ENCODE data around the gene HDAC11.

Gene HDAC11

GRCh38 chr3:13552857-13553652, 72.9 kb downstream of the HDAC11 start:
- DNase-seq: no peak
- no peaks in the 10 kb centered on the region for H3F3A ChIP-seq (ENCODE audit: insufficient read depth, low read length)
- no peak overlapping the region for H3K9ac ChIP-seq (ENCODE audit: low read length)
- H2AFZ ChIP-seq (ENCODE audit: low read length): no peak overlapping the region
- no peaks in the 10 kb centered on the region for H3K36me3 ChIP-seq (replicated peaks; ENCODE audit: insufficient read depth, low read length)
- TF ChIP-seq EZH2phosphoT487 (IDR thresholded peaks at IDR 0.05; ENCODE audit: low read length) (no peak), CTCF (IDR thresholded peaks at IDR 0.05; ENCODE audit: low read length) (no peak), EZH2 (optimal IDR thresholded peaks at IDR 0.05; ENCODE audit: low read depth, low read length) (no peak)
- no peak overlapping the region for H3K4me3 ChIP-seq (ENCODE audit: low read length)
- H3K4me1 ChIP-seq (ENCODE audit: low read length): no peaks in the 10 kb centered on the region
- peaks cover 87% of the 10 kb centered on the region for H3K27me3 ChIP-seq (replicated peaks; ENCODE audit: insufficient read depth, low read length)
- H3K27ac ChIP-seq (ENCODE audit: low read length): no peak overlapping the region
- H4K20me1 ChIP-seq (ENCODE audit: insufficient read depth, low read length): no peaks in the 10 kb centered on the region
- H3K9me3 ChIP-seq (replicated peaks; ENCODE audit: insufficient read depth, low read length): no peaks in the 10 kb centered on the region
- H3K9me2 ChIP-seq (replicated peaks; ENCODE audit: insufficient read depth, low read length): no peaks in the 10 kb centered on the region
- H3K79me2 ChIP-seq (ENCODE audit: low read length): no peaks in the 10 kb centered on the region
- H3K4me2 ChIP-seq (ENCODE audit: low read depth, low read length): no peak overlapping the region

GRCh38 chr3:13553686-13554085, 73.6 kb downstream of the HDAC11 start:
- no peak overlapping the region for H3K27ac ChIP-seq (ENCODE audit: low read length)
- H3K79me2 ChIP-seq (ENCODE audit: low read length): no peaks in the 10 kb centered on the region
- H4K20me1 ChIP-seq (ENCODE audit: insufficient read depth, low read length): no peaks in the 10 kb centered on the region
- H3K9me3 ChIP-seq (replicated peaks; ENCODE audit: insufficient read depth, low read length): no peaks in the 10 kb centered on the region
- H3F3A ChIP-seq (ENCODE audit: insufficient read depth, low read length): no peaks in the 10 kb centered on the region
- no peak overlapping the region for H2AFZ ChIP-seq (ENCODE audit: low read length)
- H3K4me3 ChIP-seq (ENCODE audit: low read length): no peak overlapping the region
- no peaks in the 10 kb centered on the region for H3K9me2 ChIP-seq (replicated peaks; ENCODE audit: insufficient read depth, low read length)
- TF ChIP-seq EZH2phosphoT487 (IDR thresholded peaks at IDR 0.05; ENCODE audit: low read length) (no peak), CTCF (IDR thresholded peaks at IDR 0.05; ENCODE audit: low read length) (no peak), EZH2 (optimal IDR thresholded peaks at IDR 0.05; ENCODE audit: low read depth, low read length) (no peak)
- no peak for DNase-seq
- H3K27me3 ChIP-seq (replicated peaks; ENCODE audit: insufficient read depth, low read length): peaks cover 83% of the 10 kb centered on the region
- H3K36me3 ChIP-seq (replicated peaks; ENCODE audit: insufficient read depth, low read length): no peaks in the 10 kb centered on the region
- H3K4me1 ChIP-seq (ENCODE audit: low read length): no peaks in the 10 kb centered on the region
- H3K9ac ChIP-seq (ENCODE audit: low read length): no peak overlapping the region
- no peak overlapping the region for H3K4me2 ChIP-seq (ENCODE audit: low read depth, low read length)

GRCh38 chr3:13555753-13556152, 75.6 kb downstream of the HDAC11 start:
- Histone ChIP-seq H3K27me3 (replicated peaks; ENCODE audit: insufficient read depth, low read length) (peaks cover 92% of the 10 kb centered on the region), H3K9me3 (replicated peaks; ENCODE audit: insufficient read depth, low read length) (no peaks in the 10 kb centered on the region), H2AFZ (ENCODE audit: low read length) (no peak overlapping the region), H3K36me3 (replicated peaks; ENCODE audit: insufficient read depth, low read length) (no peaks in the 10 kb centered on the region), H3K9ac (ENCODE audit: low read length) (no peak overlapping the region), H3K27ac (ENCODE audit: low read length) (no peak overlapping the region), H3K4me2 (ENCODE audit: low read depth, low read length) (no peak overlapping the region), H3F3A (ENCODE audit: insufficient read depth, low read length) (no peaks in the 10 kb centered on the region), H3K4me1 (ENCODE audit: low read length) (no peaks in the 10 kb centered on the region), H3K79me2 (ENCODE audit: low read length) (no peaks in the 10 kb centered on the region), H3K9me2 (replicated peaks; ENCODE audit: insufficient read depth, low read length) (no peaks in the 10 kb centered on the region), H3K4me3 (ENCODE audit: low read length) (no peak overlapping the region), H4K20me1 (ENCODE audit: insufficient read depth, low read length) (no peaks in the 10 kb centered on the region)
- no peak for DNase-seq
- no peak for TF ChIP-seq CTCF (IDR thresholded peaks at IDR 0.05; ENCODE audit: low read length)

All from MM.1S (cell line).